NCI-H526 treated with DMSO at 0.1 percent for 48 hours (cell line): ENCODE results near the gene YKT6.

Experiments
- DNase-seq: peaks from one replicate; lab custom pipeline; 2025; lab: John Stamatoyannopoulos, UW

Gene YKT6

GRCh38 chr7:44232901-44233715 lies 32.3 kb downstream of the YKT6 start:
- DNase-seq: no peak

DNA sequence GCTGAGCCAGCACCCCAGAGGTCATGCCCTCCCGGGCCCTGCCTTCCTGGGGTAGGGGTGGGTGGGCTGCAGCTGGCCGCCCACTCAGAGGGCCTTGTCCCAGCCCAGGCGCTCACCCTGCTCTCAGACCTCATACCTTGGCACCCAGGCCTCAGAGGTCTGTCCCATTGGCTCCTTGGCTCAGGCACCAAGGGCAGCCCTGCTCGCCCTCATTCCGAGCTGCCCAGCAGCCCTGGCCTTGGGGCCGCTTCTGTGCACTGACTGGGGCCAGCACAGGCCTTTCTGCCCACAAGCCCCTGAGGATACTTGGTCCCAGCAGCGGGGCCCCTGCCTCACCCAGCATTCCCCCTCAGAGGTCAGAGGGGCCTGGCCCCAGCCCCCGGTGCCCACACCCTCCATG lies 34.3 kb downstream of the YKT6 start:
- DNase-seq: no peak

- DNase-seq: no peak
These were observed 35.0 kb downstream of the YKT6 start for GRCh38 chr7:44235582-44236332.

DNA sequence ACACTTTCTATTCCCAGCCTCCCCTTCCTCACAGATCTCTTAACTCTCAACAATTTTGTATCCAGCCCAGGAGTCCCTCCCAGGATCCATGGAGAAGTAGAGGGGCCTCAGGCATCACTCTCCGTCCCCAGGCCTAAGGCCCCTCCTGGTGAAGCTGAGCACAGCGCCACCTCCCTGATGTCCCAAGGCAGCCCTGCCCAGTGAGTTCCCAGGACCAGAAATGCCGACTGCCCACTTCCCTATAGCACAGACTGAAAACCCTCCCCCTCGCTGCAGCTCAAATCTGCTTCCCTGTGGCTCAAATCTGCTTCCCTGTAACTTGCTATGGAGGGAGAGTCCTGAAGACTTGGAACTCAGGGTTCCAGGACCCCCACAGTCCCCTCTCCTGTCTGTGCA lies 35.6 kb downstream of the YKT6 start:
- no peak for DNase-seq

DNA sequence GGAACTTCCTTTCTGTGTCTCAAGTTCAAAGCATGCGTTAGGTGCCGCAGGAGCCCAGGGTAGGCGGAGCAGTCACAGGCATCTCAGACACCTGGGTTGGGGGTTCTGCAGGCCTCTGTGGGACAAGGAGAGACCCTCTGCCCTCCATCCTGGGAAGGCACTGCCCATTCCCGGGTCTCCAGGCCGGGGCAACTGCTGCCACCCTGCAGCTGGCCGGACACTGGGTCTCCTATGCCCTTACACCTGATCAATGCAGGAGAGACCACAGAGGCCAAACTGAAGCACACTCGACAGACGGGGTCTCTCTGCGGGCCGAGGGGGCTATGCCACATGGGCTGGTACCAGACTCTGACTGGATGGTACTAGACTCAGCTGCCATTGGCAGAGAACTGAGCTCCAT lies 36.9 kb downstream of the YKT6 start:
- no peak for DNase-seq

- DNase-seq: no peak
These were observed 37.4 kb downstream of the YKT6 start for GRCh38 chr7:44238116-44238695.

DNA sequence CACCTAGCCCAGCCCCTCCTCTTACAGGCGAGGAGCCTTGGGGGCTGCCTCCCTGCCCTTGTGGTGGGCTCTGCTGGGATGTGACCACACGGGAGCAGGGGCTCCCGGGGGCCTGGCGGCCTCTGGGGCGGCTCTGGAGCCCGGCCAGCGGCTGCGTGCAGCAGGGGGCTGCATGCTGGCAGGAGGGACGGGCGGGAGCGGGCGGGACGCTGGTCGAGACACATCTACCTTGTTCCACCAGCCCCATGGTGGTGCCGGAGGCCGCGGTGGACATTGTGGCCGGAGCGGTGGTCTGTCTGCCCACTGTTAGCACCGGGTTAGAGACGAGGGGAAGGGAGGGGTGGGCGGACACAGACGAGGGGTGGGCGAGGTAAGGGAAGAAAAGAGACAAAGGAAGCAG lies 38.6 kb downstream of the YKT6 start:
- no peak for DNase-seq

GRCh38 chr7:44240376-44240775 lies 39.6 kb downstream of the YKT6 start:
- DNase-seq: no peak

DNA sequence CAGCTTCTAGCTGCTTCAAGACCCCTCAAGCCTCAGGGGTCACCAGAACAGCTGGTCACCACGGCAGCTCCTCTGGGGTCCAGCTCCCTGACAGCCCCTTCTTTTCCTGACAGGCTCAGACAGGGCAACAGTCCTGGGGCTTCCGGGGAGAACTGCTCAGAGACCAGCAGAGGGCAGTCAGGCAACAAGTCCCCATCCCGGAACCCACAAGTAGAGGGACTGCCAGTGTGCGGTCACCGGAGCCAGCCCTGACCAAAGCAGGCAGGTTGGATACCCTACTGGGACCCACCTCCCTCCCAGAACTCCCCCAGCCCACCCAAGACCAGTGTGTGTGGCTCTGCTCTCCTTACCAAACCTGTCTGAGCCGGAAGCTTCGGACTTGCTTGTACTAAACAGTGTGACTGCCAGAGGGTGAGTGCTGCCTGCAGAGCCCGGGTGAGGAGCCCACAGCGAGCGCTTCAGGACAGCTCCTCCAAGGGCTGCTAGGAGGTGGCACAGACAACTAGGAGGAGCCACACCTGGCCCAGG lies 40.3 kb downstream of the YKT6 start:
- DNase-seq: peak; percentile 39

DNA sequence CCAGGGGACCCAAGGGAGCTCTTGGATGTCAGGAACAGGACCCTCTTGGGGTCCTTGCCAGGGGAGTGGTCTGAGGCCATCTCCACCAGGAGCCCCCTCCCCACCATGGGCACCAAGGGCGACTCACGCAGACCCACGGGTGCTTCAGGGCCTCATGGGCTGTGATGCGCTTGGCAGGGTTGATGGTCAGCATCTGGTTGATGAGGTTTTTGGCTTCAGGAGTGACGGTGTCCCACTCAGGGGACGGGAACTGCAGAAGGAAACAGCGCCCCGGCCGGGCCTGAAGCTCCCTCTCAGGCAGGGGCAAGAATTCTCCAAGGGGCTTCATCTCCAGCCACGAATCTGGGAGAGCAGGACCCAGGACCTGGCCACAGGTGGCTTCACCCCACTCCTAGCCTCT lies 41.3 kb downstream of the YKT6 start:
- no peak for DNase-seq

- no peak for DNase-seq
These were observed 43.5 kb downstream of the YKT6 start for GRCh38 chr7:44244282-44244681.

DNA sequence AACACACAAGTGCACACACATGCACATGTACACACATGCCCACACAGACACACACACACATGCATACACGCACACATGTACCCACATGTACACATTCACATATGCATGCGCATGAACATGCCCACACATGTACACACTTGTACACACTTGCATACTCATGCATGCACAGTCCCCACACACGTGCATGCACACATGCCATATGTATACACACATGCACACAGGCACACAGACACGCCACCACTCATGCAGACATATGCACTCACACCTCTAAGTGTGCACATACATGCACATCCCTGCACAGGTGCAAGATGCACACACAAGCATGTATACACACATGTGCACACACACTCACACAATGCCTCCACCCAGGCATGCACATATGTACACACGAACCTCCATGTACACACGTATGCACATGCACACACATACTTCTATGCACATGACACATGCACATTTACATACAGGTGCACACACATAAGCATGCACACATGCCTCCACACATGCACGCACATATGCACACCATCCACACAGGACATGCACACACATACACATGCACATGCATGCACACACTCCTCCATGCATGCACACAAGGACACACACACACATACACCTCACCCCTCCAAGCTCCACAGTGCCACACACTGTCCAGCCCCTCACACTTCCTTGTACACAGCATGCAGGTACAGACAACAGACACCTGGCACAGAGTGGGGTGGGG lies 45.8 kb downstream of the YKT6 start:
- DNase-seq: no peak

DNA sequence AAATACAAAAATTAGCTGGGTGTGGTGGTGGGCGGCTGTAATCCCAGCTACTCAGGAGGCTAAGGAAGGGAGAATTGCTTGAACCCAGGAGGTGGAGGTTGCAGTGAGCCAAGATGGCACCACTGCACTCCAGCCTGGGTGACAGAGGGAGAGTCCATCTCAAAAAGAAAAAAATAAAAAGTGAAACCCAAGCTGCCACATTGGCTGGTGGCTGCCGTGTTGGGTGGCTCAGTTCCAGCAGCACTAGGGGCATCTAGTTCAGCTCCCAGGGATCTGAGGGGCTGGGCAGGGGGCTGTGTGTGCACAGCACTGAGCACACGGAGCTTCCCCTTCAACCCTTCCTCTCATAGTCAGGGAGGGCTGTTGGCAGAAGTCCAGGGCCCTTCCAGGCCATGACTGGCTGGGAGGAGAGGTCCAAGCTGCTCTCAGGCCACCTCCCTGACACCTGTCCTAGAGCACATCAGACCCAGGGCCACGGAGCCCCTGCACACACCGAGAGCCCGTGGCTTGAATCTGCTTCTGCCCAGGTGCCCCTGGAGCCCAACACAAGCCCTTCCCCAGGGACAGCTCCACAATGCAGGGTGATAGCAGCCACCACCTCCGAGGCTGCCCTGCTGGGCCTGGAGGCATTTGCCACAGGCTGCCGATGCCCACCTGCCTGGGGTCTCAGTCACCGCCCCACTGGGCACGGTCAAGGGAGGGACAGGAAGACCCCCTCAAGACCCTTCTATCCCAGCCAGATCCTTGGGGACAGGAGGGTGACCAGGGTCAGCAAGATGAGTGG lies 47.3 kb downstream of the YKT6 start:
- no peak for DNase-seq

DNA sequence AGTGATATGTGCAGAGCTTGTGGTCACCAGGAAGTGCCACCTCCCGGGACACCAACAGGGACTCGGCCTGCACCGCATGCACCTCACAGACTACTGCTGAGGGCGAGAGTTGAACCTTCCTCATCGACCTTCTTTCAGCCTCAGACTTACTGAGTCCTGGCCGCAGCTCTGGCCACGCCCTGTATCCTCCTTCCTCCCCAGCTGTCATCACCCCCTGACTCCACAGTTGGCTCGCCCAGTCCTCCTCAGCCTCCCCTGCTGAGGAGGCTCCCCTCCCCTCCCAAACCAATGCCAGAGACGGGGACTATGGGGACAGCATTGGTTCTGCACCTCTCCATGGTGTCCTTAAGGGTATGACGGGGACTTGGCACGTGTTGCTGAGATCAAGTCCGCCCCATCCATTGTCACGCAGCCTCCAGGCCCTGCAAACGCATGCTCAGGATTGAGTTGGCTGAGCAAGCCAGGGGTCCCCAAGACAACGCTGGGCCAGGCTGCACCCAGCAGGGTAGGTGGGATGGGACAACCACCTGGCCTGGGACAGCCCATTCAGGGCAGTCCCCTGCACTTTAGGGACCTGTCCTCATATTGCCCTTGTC lies 49.0 kb downstream of the YKT6 start:
- DNase-seq: no peak

- DNase-seq: no peak
These were observed 50.5 kb downstream of the YKT6 start for GRCh38 chr7:44251269-44251668.

DNA sequence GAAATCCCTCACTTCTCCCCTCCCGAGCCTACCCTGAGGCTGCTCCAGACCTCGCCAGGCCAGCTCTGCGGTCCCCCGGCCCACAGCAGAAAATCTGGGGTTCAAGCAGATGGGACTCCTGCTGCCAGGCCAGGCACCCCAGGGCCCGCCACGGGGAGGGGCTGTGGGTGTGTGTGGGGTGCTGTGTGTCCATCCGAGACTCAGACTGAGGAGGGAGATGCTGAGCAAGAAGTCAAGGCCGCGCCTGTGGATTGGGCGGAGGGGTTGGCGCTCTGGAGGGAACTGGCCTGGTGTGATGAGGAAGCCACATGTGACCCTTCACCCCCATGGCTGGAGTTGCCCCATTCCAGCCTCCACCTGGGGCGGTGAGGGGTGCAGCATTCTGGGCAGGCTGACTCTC lies 51.1 kb downstream of the YKT6 start:
- no peak for DNase-seq

DNA sequence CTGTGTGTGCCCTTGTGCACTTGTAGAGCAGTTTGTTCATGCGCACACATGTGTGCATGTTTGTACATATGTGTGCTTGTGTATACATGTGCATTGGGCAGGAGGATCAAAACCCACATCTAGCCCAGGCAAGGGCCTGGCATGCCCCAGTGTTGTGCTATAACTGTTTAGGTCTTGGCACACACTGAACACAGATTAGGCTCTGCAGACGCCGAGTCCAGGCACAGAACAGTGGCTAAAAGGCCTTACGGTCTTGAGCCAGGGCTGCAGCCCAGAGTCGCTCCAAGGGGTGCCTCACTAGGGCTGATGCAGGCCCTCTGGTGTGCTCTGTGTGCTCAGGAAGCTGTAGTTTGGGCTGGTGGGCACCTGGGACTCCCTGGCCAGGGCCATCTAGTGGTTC lies 55.7 kb downstream of the YKT6 start:
- DNase-seq: no peak

DNA sequence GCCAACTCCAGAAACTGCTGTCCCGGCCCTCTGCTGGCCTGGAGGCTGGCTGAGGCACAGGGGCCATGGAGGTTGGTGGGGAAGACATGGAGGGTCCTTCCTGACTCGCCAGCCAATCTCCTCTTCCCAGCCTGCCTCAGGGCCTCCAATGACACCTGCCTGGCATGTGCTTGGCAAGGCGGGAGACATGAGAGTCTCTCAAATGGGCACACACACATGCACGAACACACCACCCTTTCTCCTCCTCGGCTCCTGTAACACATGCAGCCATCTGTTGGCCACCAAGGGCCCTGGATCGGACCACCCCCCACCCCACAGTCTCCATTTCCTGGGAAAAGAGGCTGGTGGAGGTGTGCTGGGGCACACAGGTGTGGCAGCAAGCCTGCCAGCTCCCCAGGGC lies 56.4 kb downstream of the YKT6 start:
- no peak for DNase-seq

GRCh38 chr7:44257618-44258422 lies 57.0 kb downstream of the YKT6 start:
- no peak for DNase-seq

GRCh38 chr7:44258423-44258760 lies 57.6 kb downstream of the YKT6 start:
- no peak for DNase-seq
